Pancreas (tissue), 10 donors: ENCODE results near the gene PRELID3B. TPM values are rescaled to one million over a fixed set of nuclear protein-coding genes. Genes with fewer than 3 reads are reported as not detected.
A peak's percentile ranks its signal among the peaks of the same experiment; 100 is the strongest.
"Not testable (repeated sequence)": the region's sequence is repeated elsewhere in the genome, so short reads cannot be mapped to it uniquely, and the experiment has no call there.

Experiments
- ATAC-seq, 4 donors: fragments of 200-7000 bp; cut with Tn5 transposase; one replicate each; pipeline versions ENCODE4 v1.8.0 to v1.9.1; 2020; ENCODE audit warnings: mild to moderate bottlenecking in 4 of 4, moderate library complexity in 4 of 4
- DNase-seq, 6 donors: peaks; one replicate each; pipeline ENCODE4 v3.0.0-alpha.2; 2020
- FAIRE-seq: peaks from 2 replicates; lab custom pipeline; 2012; peaks lifted over from hg19 to GRCh38; lab: Jason Lieb, UNC
- H3K27ac ChIP-seq, 4 donors: fragments of 200-600 bp; sonication (generic); 1 replicate in 3 of 4; 2 replicates in 1 of 4; pipeline versions ENCODE4 v1.5.0 to v1.8.0; 2020
- H3K27me3 ChIP-seq, 4 donors: fragments of 200-600 bp; one replicate each; pipeline ENCODE4 v1.8.0; 2021
- H3K36me3 ChIP-seq, 3 donors: fragments of 200-600 bp; sonication (generic) in 1 of 3; one replicate each; pipeline versions ENCODE4 v1.5.0 to v1.8.0; 2020 to 2021
- H3K4me1 ChIP-seq, 3 donors: fragments of 200-600 bp; one replicate each; pipeline ENCODE4 v1.8.0; 2021
- H3K4me3 ChIP-seq, 4 donors: fragments of 200-600 bp; sonication (generic) in 2 of 4; one replicate each; pipeline versions ENCODE4 v1.5.0 to v1.8.0; 2020 to 2021
- H3K9me3 ChIP-seq, 4 donors: fragments of 200-600 bp; one replicate each; pipeline ENCODE4 v1.8.0; 2021
- CTCF ChIP-seq, 4 donors: fragments of 200-600 bp; sonication (generic) in 3 of 4; IDR thresholded peaks; one replicate each; pipeline versions ENCODE4 v1.5.0 to v1.8.0; 2021; ENCODE audit warnings: antibody characterized with exemption in 4 of 4
- WGBS, 2 donors: extraction: QIAGEN DNeasy Blood & Tissue Kit; methylation state at CpG; one replicate each; pipeline ENCODE4 v1.1.7; 2013; 5-methylcytosine and 5-hydroxymethylcytosine counted together
- intact Hi-C, 3 donors: fragments of 100-400 bp; cut with DNase I; formaldehyde crosslinking; loops; one replicate each; pipeline versions ENCODE4 v1.11.1 to v1.14.2; 2022
- polyA plus RNA-seq, 2 donors: library from polyadenylated mRNA; stranded (reverse); fragments of 200-250 nt; gene quantifications; one replicate each; pipeline ENCODE4 v1.2.3, GENCODE V29; 2013
- total RNA-seq, 6 donors: library from RNA; stranded (reverse); fragmentation: NEBNext Ultra II Directional in 4 of 6; extraction: Animal tissue kit (Norgen Biotek cat#: 25700) in 4 of 6; gene quantifications; one replicate each; pipeline versions ENCODE4 v1.2.1 to v1.2.4, GENCODE V29; 2021 to 2023
- donor health status: healthy with polysubstance abuse.
- donor health status: DM: no; HTN: no; CAD: no; lungs with moderate emphysema.
- donor health status: DM: no; HTN: no; CAD: no.
- donor health status: control.
- donor health status: control.
- donor health status: Bipolar disorder and iron deficiency.
- donor health status: DM: yes; HTN: yes; CAD: no.
- donor health status: DM: no; HTN: no; CAD: no.
- donor health status: DM: no; HTN: no; CAD: no.
- donor health status: DM: yes; HTN: yes; CAD: no.

The PRELID3B gene
- total and polyA plus RNA-seq, 8 donors, result 8.4 to 24.9 (median 18.9) TPM

GRCh38 chr20:59013959-59014608, 28.5 kb downstream of the PRELID3B start:
- no peak for ATAC-seq
- FAIRE-seq, result no peak
- no peak for TF ChIP-seq CTCF (IDR thresholded peaks at IDR 0.05)
- Histone ChIP-seq H3K27ac (no peak overlapping the region), H3K27me3 (no peaks in the 10 kb centered on the region), H3K4me3 (no peak overlapping the region), H3K9me3 (no peaks in the 10 kb centered on the region), H3K36me3 (no peaks in the 10 kb centered on the region), H3K4me1 (no peaks in the 10 kb centered on the region)
- intact Hi-C loops, result no loop called here
- DNase-seq, result peak in 1 of 6 donors; percentile 5
- 75 to 77% methylated on average over 13 of the region's 13 CpGs for WGBS, 2 donors

GRCh38 chr20:59013031-59013951, 29.3 kb downstream of the PRELID3B start:
- Histone ChIP-seq H3K4me1 (no peaks in the 10 kb centered on the region), H3K4me3 (no peak overlapping the region), H3K36me3 (no peaks in the 10 kb centered on the region), H3K27ac (no peak overlapping the region), H3K27me3 (no peaks in the 10 kb centered on the region), H3K9me3 (no peaks in the 10 kb centered on the region)
- 80 to 85% methylated on average over 17 of the region's 17 CpGs for WGBS, 2 donors
- intact Hi-C loops, result no loop called here
- FAIRE-seq (no peak), DNase-seq (peak in 1 of 6 donors; percentile 4), ATAC-seq (no peak)
- no peak for TF ChIP-seq CTCF (IDR thresholded peaks at IDR 0.05)

- DNase-seq, H3K4me3 ChIP-seq, H3K4me1 ChIP-seq, H3K36me3 ChIP-seq, intact Hi-C loops, ATAC-seq, H3K9me3 ChIP-seq, H3K27me3 ChIP-seq, H3K27ac ChIP-seq, FAIRE-seq: not testable (repeated sequence)
- 88% methylated on average over 3 of the region's 3 CpGs for WGBS, 2 donors
These were observed 30.8 kb downstream of the PRELID3B start for GRCh38 chr20:59011874-59012157.

- Histone ChIP-seq H3K27ac (peak overlapping the region in 2 of 4 donors; percentile 27 to 37), H3K9me3 (no peaks in the 10 kb centered on the region), H3K36me3 (no peaks in the 10 kb centered on the region), H3K4me3 (no peak overlapping the region), H3K27me3 (no peaks in the 10 kb centered on the region), H3K4me1 (peaks cover under 1% of the 10 kb centered on the region in 3 donors)
- peak in 3 of 6 donors; percentile 14 to 49 (median 14) for DNase-seq
- FAIRE-seq, result no peak
- no peak for ATAC-seq
- no peak for TF ChIP-seq CTCF (IDR thresholded peaks at IDR 0.05)
- intact Hi-C loops, result no loop called here
- WGBS, 2 donors, result 68% methylated on average over 17 of the region's 17 CpGs
These were observed 31.4 kb downstream of the PRELID3B start for GRCh38 chr20:59010995-59011873.
